VCaP (cell line): ENCODE measurements around the gene CSAD.
A peak's percentile ranks its signal among the peaks of the same experiment; 100 is the strongest.

ENCODE experiments used
- H3K27ac ChIP-seq: fragments of 450-650 bp; 2 replicates; pipeline ENCODE4 v1.5.1; 2017
- CTCF ChIP-seq: fragments of 450-650 bp; conservative IDR thresholded peaks from 2 replicates; pipeline ENCODE4 v1.5.1; 2017; ENCODE audit warnings: mild to moderate bottlenecking, moderate library complexity

The CSAD gene, protein sequence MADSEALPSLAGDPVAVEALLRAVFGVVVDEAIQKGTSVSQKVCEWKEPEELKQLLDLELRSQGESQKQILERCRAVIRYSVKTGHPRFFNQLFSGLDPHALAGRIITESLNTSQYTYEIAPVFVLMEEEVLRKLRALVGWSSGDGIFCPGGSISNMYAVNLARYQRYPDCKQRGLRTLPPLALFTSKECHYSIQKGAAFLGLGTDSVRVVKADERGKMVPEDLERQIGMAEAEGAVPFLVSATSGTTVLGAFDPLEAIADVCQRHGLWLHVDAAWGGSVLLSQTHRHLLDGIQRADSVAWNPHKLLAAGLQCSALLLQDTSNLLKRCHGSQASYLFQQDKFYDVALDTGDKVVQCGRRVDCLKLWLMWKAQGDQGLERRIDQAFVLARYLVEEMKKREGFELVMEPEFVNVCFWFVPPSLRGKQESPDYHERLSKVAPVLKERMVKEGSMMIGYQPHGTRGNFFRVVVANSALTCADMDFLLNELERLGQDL

DNA sequence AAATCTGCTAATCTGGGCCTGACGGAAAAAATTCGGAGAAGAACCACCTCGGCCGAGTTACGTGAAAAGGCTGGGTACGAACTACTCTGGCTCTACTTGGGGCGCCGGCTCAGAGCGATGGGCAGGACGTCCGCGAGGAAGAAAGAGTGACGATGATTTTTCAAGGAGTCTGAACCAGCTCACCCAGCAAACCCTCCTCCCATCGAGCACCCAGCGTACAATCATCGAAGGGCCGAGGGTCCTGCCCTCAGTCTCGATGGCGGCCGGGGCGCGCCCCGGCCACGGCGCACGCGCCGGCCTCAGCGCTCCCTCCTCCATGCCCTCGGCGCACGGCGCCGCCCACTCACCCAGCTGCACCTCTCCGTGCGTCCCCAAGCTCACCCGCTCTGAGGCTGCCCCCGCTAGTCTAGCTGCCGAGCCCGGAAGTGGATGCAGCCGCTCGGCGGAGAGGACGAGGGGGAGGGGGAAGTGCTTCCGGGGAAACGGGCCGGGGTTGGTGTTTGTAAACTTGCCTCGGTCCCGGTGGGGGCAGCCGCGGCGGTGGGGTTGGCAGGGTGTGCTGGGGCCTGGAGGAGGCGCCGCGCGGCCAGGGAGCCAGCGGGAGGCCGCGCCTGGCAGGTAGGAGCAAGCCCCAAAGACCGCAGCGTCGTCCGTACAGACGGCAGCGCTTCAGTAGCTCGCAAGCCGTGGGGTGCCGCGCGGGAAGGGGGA is at the start of gene CSAD, which contains the start of gene ZNF740:
CSAD (minus strand) TSS at position 706 of the 711 bp plus-strand sequence. CDS start 7,455 bp downstream, outside the sequence.
ZNF740 (plus strand) TSS at position 503 of the 711 bp plus-strand sequence. CDS start 1,262 bp downstream, outside the sequence.
- peak within 1 kb of the TSS; percentile 98 for H3K27ac ChIP-seq
- TF ChIP-seq CTCF: no peak

DNA sequence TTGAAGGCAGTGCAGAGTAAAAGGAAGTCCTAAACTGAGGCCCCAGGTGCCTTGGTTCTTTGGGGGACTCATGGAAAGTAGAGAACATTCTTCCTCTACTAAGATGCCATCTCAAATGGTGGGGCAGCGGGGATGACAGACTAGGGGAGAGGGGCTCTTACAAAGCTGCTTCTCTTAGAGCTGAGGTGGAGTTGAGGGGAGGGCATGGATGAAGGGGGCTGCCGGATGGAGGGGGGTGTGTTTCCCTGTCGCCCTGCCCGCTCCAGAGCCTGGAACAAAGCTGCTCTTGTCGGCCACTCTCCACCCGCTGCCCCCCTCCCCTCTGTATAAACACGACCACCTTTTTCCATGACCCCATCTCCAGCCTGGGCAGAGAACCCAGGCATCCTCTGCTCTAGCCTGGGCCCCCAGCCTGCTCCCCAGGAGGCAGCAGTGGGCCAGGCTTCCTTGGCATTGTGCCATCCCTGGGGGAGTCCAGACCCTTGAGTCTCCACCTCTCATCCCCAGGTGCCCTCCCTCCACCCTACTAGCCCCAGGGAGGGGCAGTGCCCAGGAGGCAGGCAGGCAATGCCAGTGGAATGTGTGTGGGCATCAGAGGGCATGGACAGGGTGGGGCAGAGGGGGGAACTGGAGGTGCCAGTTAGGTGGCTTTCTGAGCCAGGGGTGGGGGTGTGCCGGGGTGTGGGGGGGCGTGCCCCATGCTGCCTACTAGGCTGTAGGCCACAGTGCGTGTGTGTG is 49.6 kb upstream of the CSAD start:
- no peak overlapping the region for H3K27ac ChIP-seq
- TF ChIP-seq CTCF: no peak

GRCh38 chr12:53229454-53229853 is 48.7 kb upstream of the CSAD start:
- TF ChIP-seq CTCF: no peak
- no peak overlapping the region for H3K27ac ChIP-seq

DNA sequence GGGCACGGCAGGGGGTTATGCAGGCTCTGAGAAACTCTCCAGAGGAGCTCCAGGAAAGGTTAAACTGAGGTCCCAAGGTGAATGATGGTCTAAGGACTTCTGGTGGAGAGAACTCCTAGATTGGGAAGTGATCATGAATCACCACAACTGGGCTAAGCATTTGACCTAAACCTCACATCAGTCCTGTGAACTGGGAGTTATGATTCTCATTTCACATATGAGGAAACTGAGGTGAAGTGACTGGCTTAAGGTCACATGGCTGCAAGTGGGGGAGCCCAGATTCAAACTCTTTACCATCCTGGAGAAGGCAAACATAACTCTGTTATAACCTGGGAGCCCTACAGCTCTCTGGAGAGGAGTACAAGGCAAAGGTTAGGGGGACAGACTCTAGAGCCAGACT is 47.1 kb upstream of the CSAD start:
- H3K27ac ChIP-seq: no peak overlapping the region
- no peak for TF ChIP-seq CTCF

DNA sequence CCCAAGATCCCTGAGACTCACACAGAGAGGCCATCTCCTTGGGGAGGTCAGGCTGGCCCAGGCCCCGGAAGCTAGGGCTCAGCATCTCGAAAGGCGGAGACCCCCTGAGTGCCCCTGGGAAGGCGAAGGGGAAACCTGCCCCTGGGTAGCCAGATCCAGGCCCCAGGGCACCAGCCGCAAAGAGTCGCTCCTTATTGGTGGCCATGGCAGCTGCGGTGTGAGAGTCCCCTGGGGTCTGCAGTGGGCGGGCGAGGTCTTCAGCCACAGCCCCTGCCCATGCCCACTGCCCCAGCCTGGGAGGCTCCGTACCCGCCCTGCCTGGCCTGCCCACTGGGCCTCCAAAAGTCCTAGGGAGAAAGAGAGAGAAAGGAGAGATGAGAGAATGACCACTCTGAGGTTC is 46.6 kb upstream of the CSAD start:
- TF ChIP-seq CTCF: no peak
- no peak overlapping the region for H3K27ac ChIP-seq

DNA sequence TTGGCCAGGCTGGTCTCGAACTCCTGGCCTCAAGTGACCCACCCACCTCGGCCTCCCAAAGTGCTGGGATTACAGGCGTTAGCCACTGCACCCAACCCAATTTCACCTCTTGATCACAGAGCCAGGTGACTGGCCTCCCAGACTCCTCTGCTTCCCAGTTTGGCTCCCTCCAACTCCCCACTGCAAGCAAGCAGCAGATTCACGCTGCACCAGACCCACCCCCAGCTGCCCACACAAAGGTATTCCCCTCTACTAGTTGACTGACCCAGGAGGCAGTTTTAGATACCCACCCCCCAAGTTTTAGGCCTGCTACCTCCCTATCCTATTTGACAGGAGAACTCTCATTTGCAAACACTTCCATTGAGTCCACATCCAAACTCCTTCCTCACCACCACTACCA is 46.1 kb upstream of the CSAD start:
- TF ChIP-seq CTCF: no peak
- H3K27ac ChIP-seq: no peak overlapping the region
